Liver (tissue), 3 donors: Measurements from ENCODE around the gene SOX10.

ENCODE experiments used
- CTCF ChIP-seq: fragments of 150-350 bp; IDR thresholded peaks from 2 replicates; pipeline ENCODE4 v1.5.1; 2017; ENCODE audit warnings: improper control_type of control experiment, low read depth, low read length; ENCODE audit not compliant: missing input control
- GABPA ChIP-seq, 2 donors: IDR thresholded peaks in 1 of 2; conservative IDR thresholded peaks in 1 of 2; 2 replicates each; pipeline ENCODE4 v1.6.1; 2016; ENCODE audit warnings: antibody characterized with exemption in 2 of 2, mild to moderate bottlenecking in 1 of 2, moderate library complexity in 1 of 2
- RAD21 ChIP-seq, 2 donors: IDR thresholded peaks; 2 replicates each; pipeline ENCODE4 v1.6.1; 2016; ENCODE audit warnings: antibody characterized with exemption in 2 of 2, mild to moderate bottlenecking in 2 of 2
- REST ChIP-seq: IDR thresholded peaks from 2 replicates; pipeline ENCODE4 v1.6.1; 2016; ENCODE audit warnings: antibody characterized with exemption, mild to moderate bottlenecking
- TAF1 ChIP-seq: conservative IDR thresholded peaks from 2 replicates; pipeline ENCODE4 v1.6.1; 2016; ENCODE audit warnings: antibody characterized with exemption, mild to moderate bottlenecking
- donor health status: healthy.
- donor health status: healthy.

- no peak for TF ChIP-seq GABPA (IDR thresholded peaks at IDR 0.05 in 1 of 2, conservative IDR thresholded peaks at IDR 0.05 in 1 of 2)
- no peak for TF ChIP-seq REST
- TF ChIP-seq TAF1: no peak
- TF ChIP-seq CTCF: no peak
- TF ChIP-seq RAD21 (IDR thresholded peaks at IDR 0.05): no peak
Measured at GRCh38 chr22:38012604-38013072, 28.3 kb upstream of the SOX10 start.
